ENCODE data around the gene LUC7L. TPM values are rescaled to one million over a fixed set of nuclear protein-coding genes. Genes with fewer than 3 reads are reported as not detected.

Gene LUC7L
- total RNA-seq, 4 donors from 2014 or later: 85.1 to 316 (median 153) TPM

DNA sequence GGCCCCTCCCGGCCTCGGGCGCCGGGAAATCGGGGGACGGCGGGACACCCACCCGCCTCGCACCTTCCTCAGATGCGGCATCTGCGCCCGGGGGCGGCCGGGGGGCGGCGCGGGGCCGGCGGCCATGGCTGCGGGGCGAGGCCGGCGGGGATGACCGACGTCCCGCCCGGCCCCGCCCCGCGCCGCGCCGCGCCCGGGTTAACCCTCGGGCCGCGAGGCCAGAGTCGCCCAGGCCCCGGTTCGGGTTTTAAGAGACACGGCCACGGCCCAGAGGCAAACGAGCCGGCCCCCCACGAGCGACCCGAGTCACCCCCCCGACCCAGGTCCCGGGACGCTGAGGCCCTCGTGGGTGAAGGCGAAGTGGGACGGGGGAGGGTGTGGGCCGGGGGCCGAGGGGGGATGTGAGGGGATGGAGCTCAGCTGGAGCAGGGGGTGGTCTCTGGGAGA lies 46.6 kb upstream of the LUC7L start, which contains the start of gene RGS11:
Gene RGS11, minus strand, starts transcription at position 159 of the 447 bp plus-strand sequence. Its CDS starts 33 bp downstream, at position 126.
- H3K36me3 ChIP-seq: no peaks in the 10 kb centered on the region
- intact Hi-C loops (cut with DNase I; ENCODE audit: low total_unique reads): no loop called here
- in situ Hi-C loops (cut with MboI; ENCODE audit: low pct_ligation_motif_present in 1 of 4, low pct_unique_long_range_greater_than_20kb in 1 of 4, low sequenced_read_pairs in 3 of 4): no loop called here
- no peak for DNase-seq
- H3K27me3 ChIP-seq: peaks cover 37% of the 10 kb centered on the region
- H3K4me3 ChIP-seq: peak within 1 kb of the TSS; percentile 17 to 61 (median 39)
- no peak for TF ChIP-seq POLR2AphosphoS5 (IDR thresholded peaks at IDR 0.05)
- TF ChIP-seq POLR2A (IDR thresholded peaks at IDR 0.05): no peak
- no peak for TF ChIP-seq EP300 (IDR thresholded peaks at IDR 0.05; ENCODE audit: low read depth)
- TF ChIP-seq, protein P1, sequence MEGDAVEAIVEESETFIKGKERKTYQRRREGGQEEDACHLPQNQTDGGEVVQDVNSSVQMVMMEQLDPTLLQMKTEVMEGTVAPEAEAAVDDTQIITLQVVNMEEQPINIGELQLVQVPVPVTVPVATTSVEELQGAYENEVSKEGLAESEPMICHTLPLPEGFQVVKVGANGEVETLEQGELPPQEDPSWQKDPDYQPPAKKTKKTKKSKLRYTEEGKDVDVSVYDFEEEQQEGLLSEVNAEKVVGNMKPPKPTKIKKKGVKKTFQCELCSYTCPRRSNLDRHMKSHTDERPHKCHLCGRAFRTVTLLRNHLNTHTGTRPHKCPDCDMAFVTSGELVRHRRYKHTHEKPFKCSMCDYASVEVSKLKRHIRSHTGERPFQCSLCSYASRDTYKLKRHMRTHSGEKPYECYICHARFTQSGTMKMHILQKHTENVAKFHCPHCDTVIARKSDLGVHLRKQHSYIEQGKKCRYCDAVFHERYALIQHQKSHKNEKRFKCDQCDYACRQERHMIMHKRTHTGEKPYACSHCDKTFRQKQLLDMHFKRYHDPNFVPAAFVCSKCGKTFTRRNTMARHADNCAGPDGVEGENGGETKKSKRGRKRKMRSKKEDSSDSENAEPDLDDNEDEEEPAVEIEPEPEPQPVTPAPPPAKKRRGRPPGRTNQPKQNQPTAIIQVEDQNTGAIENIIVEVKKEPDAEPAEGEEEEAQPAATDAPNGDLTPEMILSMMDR (IDR thresholded peaks at IDR 0.05): no peak
- H3K27ac ChIP-seq: peak within 1 kb of the TSS in 1 of 4 donors; percentile 14
- peaks cover 8 to 27% (median 22%) of the 10 kb centered on the region in 4 donors for H3K4me1 ChIP-seq
- H3K9me3 ChIP-seq: no peaks in the 10 kb centered on the region
- WGBS, 2 donors (ENCODE audit: low coverage in 1 of 2): 2% methylated on average over 35 of the region's 56 CpGs; no CpG with 5 or more reads in 1 of the 2 donors

DNA sequence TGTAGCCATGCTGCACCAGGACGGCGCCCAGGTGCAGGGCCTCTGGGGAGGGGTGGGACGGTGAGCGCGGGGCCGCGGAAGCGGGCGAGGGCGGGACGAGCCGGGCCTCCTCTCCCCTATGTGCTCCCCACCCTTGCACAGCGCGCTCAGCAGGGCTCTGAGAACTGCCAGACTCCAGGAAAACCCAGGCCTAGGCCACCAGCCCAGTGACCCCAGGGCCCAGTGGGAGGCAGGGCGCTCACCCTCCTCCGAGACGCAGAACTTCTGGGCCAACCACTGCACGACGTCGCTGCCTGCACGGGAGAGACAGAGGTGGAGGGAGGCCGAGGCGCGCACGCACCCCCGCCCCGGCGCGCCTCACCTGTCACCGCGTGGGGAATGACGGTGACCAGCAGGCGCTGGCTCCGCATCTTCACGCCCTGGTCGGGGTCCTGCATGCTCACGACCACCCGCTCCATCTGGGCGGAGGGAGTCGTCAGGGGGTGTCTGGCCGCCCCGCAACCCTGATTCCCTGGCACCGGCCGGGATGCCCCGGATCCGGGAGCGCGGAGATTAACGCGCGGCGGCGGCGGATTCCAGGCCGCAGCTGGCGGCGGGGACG lies 45.9 kb upstream of the LUC7L start:
- Histone ChIP-seq H3K27ac (peak overlapping the region in 1 of 4 donors; percentile 14), H3K27me3 (peaks cover 33% of the 10 kb centered on the region), H3K4me3 (peak overlapping the region; percentile 17 to 61 (median 39)), H3K9me3 (no peaks in the 10 kb centered on the region), H3K36me3 (no peaks in the 10 kb centered on the region), H3K4me1 (peaks cover 5 to 25% (median 19%) of the 10 kb centered on the region in 4 donors)
- DNase-seq: no peak
- WGBS, 2 donors (ENCODE audit: low coverage in 1 of 2): 0 to 4% methylated on average over 5 to 41 of the region's 58 CpGs
- in situ Hi-C loops (cut with MboI; ENCODE audit: low pct_ligation_motif_present in 1 of 4, low pct_unique_long_range_greater_than_20kb in 1 of 4, low sequenced_read_pairs in 3 of 4) (no loop called here), intact Hi-C loops (cut with DNase I; ENCODE audit: low total_unique reads) (no loop called here)
- TF ChIP-seq POLR2AphosphoS5 (IDR thresholded peaks at IDR 0.05) (no peak), EP300 (IDR thresholded peaks at IDR 0.05; ENCODE audit: low read depth) (no peak), POLR2A (IDR thresholded peaks at IDR 0.05) (no peak)
- TF ChIP-seq, protein P1 (IDR thresholded peaks at IDR 0.05): no peak

DNA sequence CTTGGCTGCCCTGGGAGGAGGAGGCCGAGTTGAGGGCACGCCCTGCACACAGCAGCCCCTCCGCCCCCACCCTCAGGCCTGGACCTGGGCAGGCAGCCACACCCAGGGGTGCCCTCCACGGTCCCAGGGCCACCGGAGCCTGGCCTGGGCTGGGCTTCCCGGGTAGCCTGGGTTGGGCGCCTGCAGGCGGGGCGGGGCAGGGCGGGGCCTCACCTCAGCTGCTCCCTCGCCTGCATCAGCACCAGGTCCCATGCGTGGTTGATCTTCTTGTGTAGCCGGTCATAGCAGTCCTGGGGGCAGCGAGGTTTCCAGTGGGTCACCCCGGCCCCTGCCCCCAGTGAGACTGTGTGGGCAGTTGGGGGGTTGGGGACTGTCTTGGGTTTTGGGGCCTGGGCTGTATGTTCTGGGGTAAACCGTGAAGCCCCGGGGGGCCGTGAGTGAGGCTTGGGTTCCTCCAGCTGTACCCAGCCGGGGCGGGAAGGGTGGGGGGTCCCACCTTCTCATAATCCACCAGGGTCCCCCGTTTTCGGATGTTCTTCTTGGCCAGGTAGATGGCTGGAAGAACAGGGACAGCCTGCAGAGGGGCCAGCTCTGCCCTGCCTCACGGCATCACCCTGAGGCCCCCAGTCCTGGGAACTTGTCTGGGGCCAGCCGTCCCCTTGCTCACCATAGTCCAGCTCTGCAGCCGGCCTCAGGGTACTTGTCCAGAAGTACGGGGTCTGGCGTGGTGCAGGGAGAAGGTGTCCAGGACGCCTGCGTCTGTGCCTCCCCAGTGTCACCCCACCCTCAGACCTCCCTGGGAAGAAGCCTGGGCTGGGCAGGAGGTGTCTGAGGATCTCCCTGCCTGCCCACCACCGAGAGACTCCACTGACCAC lies 44.5 kb upstream of the LUC7L start:
- WGBS, 2 donors (ENCODE audit: low coverage in 1 of 2): 50 to 54% methylated on average over 2 to 22 of the region's 30 CpGs
- DNase-seq: peak; percentile 69
- Histone ChIP-seq H3K9me3 (no peaks in the 10 kb centered on the region), H3K27ac (no peak overlapping the region), H3K27me3 (peaks cover 19% of the 10 kb centered on the region), H3K4me1 (peaks cover 5 to 20% (median 16%) of the 10 kb centered on the region in 4 donors), H3K36me3 (no peaks in the 10 kb centered on the region), H3K4me3 (no peak overlapping the region)
- in situ Hi-C loops (cut with MboI; ENCODE audit: low pct_ligation_motif_present in 1 of 4, low pct_unique_long_range_greater_than_20kb in 1 of 4, low sequenced_read_pairs in 3 of 4): no loop called here
- no peak for TF ChIP-seq POLR2AphosphoS5 (IDR thresholded peaks at IDR 0.05)
- TF ChIP-seq EP300 (IDR thresholded peaks at IDR 0.05; ENCODE audit: low read depth): no peak
- TF ChIP-seq, protein P1 (IDR thresholded peaks at IDR 0.05): no peak
- no peak for TF ChIP-seq POLR2A (IDR thresholded peaks at IDR 0.05)
- intact Hi-C loops (cut with DNase I; ENCODE audit: low total_unique reads): no loop called here
